ENCODE data around the gene PSG6.

DNA sequence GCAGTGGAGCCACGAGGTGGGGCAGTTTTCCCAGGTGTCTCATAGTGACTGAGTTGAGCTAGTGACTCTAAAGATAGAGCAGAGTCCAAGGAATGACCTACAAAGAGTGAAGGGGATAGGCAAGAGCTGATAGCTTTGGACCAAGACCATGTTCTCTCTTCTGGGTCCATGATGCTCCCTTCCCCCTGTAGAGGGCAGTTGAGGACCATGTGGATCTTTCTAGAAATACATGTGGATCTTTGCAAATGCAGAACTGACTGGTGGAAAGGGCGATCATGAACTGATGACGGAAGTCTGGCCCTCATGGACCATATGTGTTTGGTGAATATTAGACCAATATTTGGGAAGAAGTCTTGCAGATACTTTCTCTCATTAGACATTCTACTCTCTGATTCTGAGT lies 45.1 kb downstream of the PSG6 start:
- TF ChIP-seq, protein P1, sequence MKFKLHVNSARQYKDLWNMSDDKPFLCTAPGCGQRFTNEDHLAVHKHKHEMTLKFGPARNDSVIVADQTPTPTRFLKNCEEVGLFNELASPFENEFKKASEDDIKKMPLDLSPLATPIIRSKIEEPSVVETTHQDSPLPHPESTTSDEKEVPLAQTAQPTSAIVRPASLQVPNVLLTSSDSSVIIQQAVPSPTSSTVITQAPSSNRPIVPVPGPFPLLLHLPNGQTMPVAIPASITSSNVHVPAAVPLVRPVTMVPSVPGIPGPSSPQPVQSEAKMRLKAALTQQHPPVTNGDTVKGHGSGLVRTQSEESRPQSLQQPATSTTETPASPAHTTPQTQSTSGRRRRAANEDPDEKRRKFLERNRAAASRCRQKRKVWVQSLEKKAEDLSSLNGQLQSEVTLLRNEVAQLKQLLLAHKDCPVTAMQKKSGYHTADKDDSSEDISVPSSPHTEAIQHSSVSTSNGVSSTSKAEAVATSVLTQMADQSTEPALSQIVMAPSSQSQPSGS (IDR thresholded peaks at IDR 0.05; ENCODE audit: low read length): no peak
- TF ChIP-seq POLR2AphosphoS5 (IDR thresholded peaks at IDR 0.05; ENCODE audit: low read depth, low read length) (no peak), MAFK (IDR thresholded peaks at IDR 0.05; ENCODE audit: low read depth, low read length) (no peak), SIN3A (conservative IDR thresholded peaks at IDR 0.05 in 1 of 2, IDR thresholded peaks at IDR 0.05 in 1 of 2; ENCODE audit: low read depth in 1 of 2, low read length in 2 of 2) (no peak), RXRA (IDR thresholded peaks at IDR 0.05; ENCODE audit: insufficient read depth, low read depth, low read length) (no peak), EP300 (IDR thresholded peaks at IDR 0.05; ENCODE audit: borderline replicate concordance in 1 of 2, low read depth in 2 of 2, low read length in 2 of 2) (no peak), RAD21 (IDR thresholded peaks at IDR 0.05 in 1 of 2, conservative IDR thresholded peaks at IDR 0.05 in 1 of 2; ENCODE audit: low read depth in 2 of 2, low read length in 2 of 2) (no peak), SP1 (IDR thresholded peaks at IDR 0.05; ENCODE audit: low read depth, low read length) (no peak), TEAD4 (IDR thresholded peaks at IDR 0.05; ENCODE audit: low read depth, low read length) (no peak), GABPA (IDR thresholded peaks at IDR 0.05; ENCODE audit: borderline replicate concordance, insufficient read depth, low read length) (no peak), POLR2A (IDR thresholded peaks at IDR 0.05; ENCODE audit: control extremely low read depth in 1 of 2, low read depth in 2 of 2, low read length in 2 of 2) (no peak)
- TF ChIP-seq, protein P2, sequence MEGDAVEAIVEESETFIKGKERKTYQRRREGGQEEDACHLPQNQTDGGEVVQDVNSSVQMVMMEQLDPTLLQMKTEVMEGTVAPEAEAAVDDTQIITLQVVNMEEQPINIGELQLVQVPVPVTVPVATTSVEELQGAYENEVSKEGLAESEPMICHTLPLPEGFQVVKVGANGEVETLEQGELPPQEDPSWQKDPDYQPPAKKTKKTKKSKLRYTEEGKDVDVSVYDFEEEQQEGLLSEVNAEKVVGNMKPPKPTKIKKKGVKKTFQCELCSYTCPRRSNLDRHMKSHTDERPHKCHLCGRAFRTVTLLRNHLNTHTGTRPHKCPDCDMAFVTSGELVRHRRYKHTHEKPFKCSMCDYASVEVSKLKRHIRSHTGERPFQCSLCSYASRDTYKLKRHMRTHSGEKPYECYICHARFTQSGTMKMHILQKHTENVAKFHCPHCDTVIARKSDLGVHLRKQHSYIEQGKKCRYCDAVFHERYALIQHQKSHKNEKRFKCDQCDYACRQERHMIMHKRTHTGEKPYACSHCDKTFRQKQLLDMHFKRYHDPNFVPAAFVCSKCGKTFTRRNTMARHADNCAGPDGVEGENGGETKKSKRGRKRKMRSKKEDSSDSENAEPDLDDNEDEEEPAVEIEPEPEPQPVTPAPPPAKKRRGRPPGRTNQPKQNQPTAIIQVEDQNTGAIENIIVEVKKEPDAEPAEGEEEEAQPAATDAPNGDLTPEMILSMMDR (IDR thresholded peaks at IDR 0.05; ENCODE audit: control extremely low read depth in 1 of 3, insufficient read depth in 1 of 3, low read depth in 1 of 3, low read length in 3 of 3): no peak
- TF ChIP-seq, protein P3, sequence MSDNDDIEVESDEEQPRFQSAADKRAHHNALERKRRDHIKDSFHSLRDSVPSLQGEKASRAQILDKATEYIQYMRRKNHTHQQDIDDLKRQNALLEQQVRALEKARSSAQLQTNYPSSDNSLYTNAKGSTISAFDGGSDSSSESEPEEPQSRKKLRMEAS (IDR thresholded peaks at IDR 0.05): no peak

Data from H1 (cell line).